Forelimb muscle (tissue), 1 donor: ENCODE measurements around the gene TIGD2. TPM values are rescaled to one million over a fixed set of nuclear protein-coding genes. Genes with fewer than 3 reads are reported as not detected.

Source experiments
- DNase-seq: peaks from one replicate; pipeline ENCODE4 v3.0.0-alpha.2; 2013; ENCODE audit warnings: low read depth
- polyA plus RNA-seq: library from polyadenylated mRNA; unstranded; fragments of 120-200 nt; gene quantifications from one replicate; pipeline ENCODE4 v1.2.1, GENCODE V29; 2013; ENCODE audit not compliant: insufficient read length

TIGD2 gene
- polyA plus RNA-seq, 1 donor = 5.7 TPM

- DNase-seq = no peak
Observed at GRCh38 chr4:89161841-89162240, 50.5 kb downstream of the TIGD2 start.

DNA sequence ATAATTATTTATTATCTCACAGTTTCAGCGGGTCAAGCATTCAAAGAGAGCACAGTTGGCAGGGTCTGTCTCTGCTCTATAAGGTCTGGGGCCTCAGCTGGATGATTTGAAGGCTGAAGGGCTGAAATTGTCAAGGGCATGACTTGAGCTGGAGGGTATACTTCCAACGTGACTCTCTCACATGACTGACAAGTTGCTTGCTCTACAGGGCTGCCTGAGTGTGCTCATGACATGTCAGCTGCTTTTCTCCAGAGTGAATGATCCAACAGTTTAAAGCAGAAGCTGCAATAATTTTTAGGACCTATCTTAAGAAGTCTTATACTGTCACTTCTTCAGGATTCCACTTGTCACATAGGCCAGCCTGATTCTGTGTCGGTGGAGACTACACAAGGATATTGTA is 51.2 kb downstream of the TIGD2 start:
- DNase-seq = no peak

- no peak for DNase-seq
Observed at GRCh38 chr4:89162987-89163386, 51.7 kb downstream of the TIGD2 start.

DNA sequence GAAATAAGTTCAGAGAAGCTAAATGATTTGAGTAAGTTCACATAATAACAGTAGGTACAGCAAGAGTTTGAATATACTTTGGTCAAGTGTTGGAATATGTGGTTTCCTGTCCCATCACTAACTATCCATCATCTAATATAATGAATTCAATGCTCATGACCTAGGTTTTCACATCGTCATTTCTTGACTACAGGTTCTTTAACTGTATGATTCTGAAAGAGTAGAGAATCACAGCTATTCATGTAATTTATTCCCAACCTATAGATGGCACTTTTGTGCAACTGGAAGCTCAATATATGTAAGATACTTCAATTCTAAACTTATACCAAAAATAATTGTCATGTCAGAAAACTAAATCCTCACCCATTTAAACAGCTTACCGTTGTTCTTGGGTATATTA is 53.1 kb downstream of the TIGD2 start:
- DNase-seq = no peak

Other genes with a start within 250 kb of the TIGD2 start
- 36.0 TPM for gene FAM13A, start 54.3 kb upstream of the TIGD2 start, polyA plus RNA-seq
- gene GPRIN3, start 196.3 kb downstream of the TIGD2 start, polyA plus RNA-seq = 3.0 TPM